Suppressor macrophage treated with lipopolysaccharide for 4 hours (primary cell): ENCODE results near the gene RCOR3.
A peak's percentile ranks its signal among the peaks of the same experiment; 100 is the strongest.
"Not testable (repeated sequence)": the region's sequence is repeated elsewhere in the genome, so short reads cannot be mapped to it uniquely, and the experiment has no call there.

Source experiments
- DNase-seq: peaks from one replicate; pipeline ENCODE4 v3.0.0-alpha.2; 2020

The RCOR3 gene

GRCh38 chr1:211260141-211261107 lies 1.3 kb downstream of the RCOR3 start:
- peak; percentile 72 for DNase-seq

- DNase-seq, result no peak
These were observed 2.1 kb downstream of the RCOR3 start for GRCh38 chr1:211261229-211261628.

GRCh38 chr1:211263022-211263421 lies 3.9 kb downstream of the RCOR3 start:
- not testable (repeated sequence) for DNase-seq

GRCh38 chr1:211267204-211267857 lies 8.2 kb downstream of the RCOR3 start:
- DNase-seq, result peak; percentile 3

GRCh38 chr1:211279340-211279739 lies 20.2 kb downstream of the RCOR3 start:
- no peak for DNase-seq

- no peak for DNase-seq
These were observed 21.7 kb downstream of the RCOR3 start for GRCh38 chr1:211280910-211281309.

GRCh38 chr1:211281320-211282022 lies 22.3 kb downstream of the RCOR3 start:
- no peak for DNase-seq

GRCh38 chr1:211282023-211282373 lies 22.8 kb downstream of the RCOR3 start:
- no peak for DNase-seq

- DNase-seq, result no peak
These were observed 26.0 kb downstream of the RCOR3 start for GRCh38 chr1:211285196-211285595.

GRCh38 chr1:211287218-211287617 lies 28.1 kb downstream of the RCOR3 start:
- DNase-seq, result peak; percentile 5

GRCh38 chr1:211292411-211292810 lies 33.2 kb downstream of the RCOR3 start:
- DNase-seq, result no peak

- no peak for DNase-seq
These were observed 37.2 kb downstream of the RCOR3 start for GRCh38 chr1:211296396-211296795.

- DNase-seq, result no peak
These were observed 45.9 kb downstream of the RCOR3 start for GRCh38 chr1:211305044-211305443.

GRCh38 chr1:211309617-211310016 lies 50.5 kb downstream of the RCOR3 start:
- DNase-seq, result no peak

- no peak for DNase-seq
These were observed 54.2 kb downstream of the RCOR3 start for GRCh38 chr1:211313392-211313791.

GRCh38 chr1:211318576-211319280 lies 59.6 kb downstream of the RCOR3 start:
- DNase-seq, result no peak

- DNase-seq, result no peak
These were observed 60.7 kb downstream of the RCOR3 start for GRCh38 chr1:211319892-211320291.

GRCh38 chr1:211320980-211321379 lies 61.8 kb downstream of the RCOR3 start:
- no peak for DNase-seq

GRCh38 chr1:211321646-211322045 lies 62.5 kb downstream of the RCOR3 start:
- DNase-seq, result not testable (repeated sequence)

- DNase-seq, result peak; percentile 69
These were observed 64.2 kb downstream of the RCOR3 start for GRCh38 chr1:211323156-211324063.

GRCh38 chr1:211324992-211325775 lies 66.0 kb downstream of the RCOR3 start:
- no peak for DNase-seq
